Mesothelial cell of epicardium (in vitro differentiated cells): ENCODE data around the gene LMCD1. TPM values are rescaled to one million over a fixed set of nuclear protein-coding genes. Genes with fewer than 3 reads are reported as not detected.

Experiments
- DNase-seq, 2 experiments: peaks; one replicate each; pipeline ENCODE4 v3.0.0; 2021; ENCODE audit warnings: low spot score in 2 of 2; ENCODE audit not compliant: unreplicated experiment in 2 of 2
- H3K27ac Mint-ChIP-seq: 2 replicates; pipeline ENCODE4 v1.8.0; 2021; ENCODE audit warnings: mixed read lengths
- H3K27me3 Mint-ChIP-seq: 2 replicates; pipeline ENCODE4 v1.8.0; 2021; ENCODE audit warnings: low read depth, mixed read lengths
- H3K36me3 Mint-ChIP-seq: 2 replicates; pipeline ENCODE4 v1.8.0; 2021; ENCODE audit warnings: mixed read lengths
- H3K4me1 Mint-ChIP-seq: 2 replicates; pipeline ENCODE4 v1.8.0; 2021; ENCODE audit warnings: mixed read lengths
- H3K4me3 Mint-ChIP-seq: 2 replicates; pipeline ENCODE4 v1.8.0; 2021; ENCODE audit warnings: mild to moderate bottlenecking, moderate library complexity, mixed read lengths
- H3K9me3 Mint-ChIP-seq: 2 replicates; pipeline ENCODE4 v1.8.0; 2021; ENCODE audit warnings: mixed read lengths
- CTCF ChIP-seq: fragments of 200-600 bp; sonication (generic); IDR thresholded peaks from one replicate; pipeline ENCODE4 v1.5.0; 2021; ENCODE audit warnings: antibody characterized with exemption; ENCODE audit not compliant: unreplicated experiment
- total RNA-seq: library from RNA; stranded (reverse); gene quantifications from 3 replicates; pipeline ENCODE4 v1.2.1, GENCODE V29; 2021

LMCD1 gene
- total RNA-seq, 1 donor from 2014 or later, result 20.8 TPM

- DNase-seq, result no peak
- Mint-ChIP-seq H3K4me1 (peaks cover 17% of the 10 kb centered on the region), H3K9me3 (no peaks in the 10 kb centered on the region), H3K27ac (no peak overlapping the region), H3K36me3 (peaks cover 9% of the 10 kb centered on the region), H3K4me3 (no peak overlapping the region), H3K27me3 (no peaks in the 10 kb centered on the region)
- TF ChIP-seq CTCF, result no peak
Measured at GRCh38 chr3:8525893-8526292, 24.3 kb downstream of the LMCD1 start.

GRCh38 chr3:8529181-8529637 is 27.6 kb downstream of the LMCD1 start:
- H3K9me3 Mint-ChIP-seq, result no peaks in the 10 kb centered on the region
- peaks cover 4% of the 10 kb centered on the region for H3K36me3 Mint-ChIP-seq
- H3K27me3 Mint-ChIP-seq, result no peaks in the 10 kb centered on the region

GRCh38 chr3:8529738-8530525 is 28.3 kb downstream of the LMCD1 start:
- DNase-seq, result no peak
- H3K9me3 Mint-ChIP-seq, result no peaks in the 10 kb centered on the region
- no peak for TF ChIP-seq CTCF
- no peaks in the 10 kb centered on the region for H3K27me3 Mint-ChIP-seq
- H3K27ac Mint-ChIP-seq, result no peak overlapping the region
- peaks cover 5% of the 10 kb centered on the region for H3K36me3 Mint-ChIP-seq
- H3K4me1 Mint-ChIP-seq, result peaks cover 29% of the 10 kb centered on the region
- H3K4me3 Mint-ChIP-seq, result no peak overlapping the region

More at GRCh38 chr3:8529181-8529637, 27.6 kb downstream of the LMCD1 start:
- Mint-ChIP-seq H3K4me1 (peaks cover 24% of the 10 kb centered on the region), H3K27ac (peak overlapping the region; percentile 59), H3K4me3 (no peak overlapping the region)
- no peak for TF ChIP-seq CTCF
- DNase-seq, result no peak

- H3K4me1 Mint-ChIP-seq, result peaks cover 34% of the 10 kb centered on the region
- no peaks in the 10 kb centered on the region for H3K9me3 Mint-ChIP-seq
- H3K36me3 Mint-ChIP-seq, result peaks cover 5% of the 10 kb centered on the region
- H3K27me3 Mint-ChIP-seq, result no peaks in the 10 kb centered on the region
- H3K4me3 Mint-ChIP-seq, result no peak overlapping the region
- no peak for DNase-seq
- no peak for TF ChIP-seq CTCF
- H3K27ac Mint-ChIP-seq, result no peak overlapping the region
Measured at GRCh38 chr3:8530581-8530980, 29.0 kb downstream of the LMCD1 start.

- no peak overlapping the region for H3K4me3 Mint-ChIP-seq
- no peak for DNase-seq
- peaks cover 16% of the 10 kb centered on the region for H3K36me3 Mint-ChIP-seq
- H3K27ac Mint-ChIP-seq, result no peak overlapping the region
- H3K27me3 Mint-ChIP-seq, result no peaks in the 10 kb centered on the region
- peaks cover 36% of the 10 kb centered on the region for H3K4me1 Mint-ChIP-seq
- no peaks in the 10 kb centered on the region for H3K9me3 Mint-ChIP-seq
- no peak for TF ChIP-seq CTCF
Measured at GRCh38 chr3:8532251-8532871, 30.7 kb downstream of the LMCD1 start.
